Neural progenitor cell (in vitro differentiated cells): ENCODE measurements around the gene NUDT4. TPM values are rescaled to one million over a fixed set of nuclear protein-coding genes. Genes with fewer than 3 reads are reported as not detected.

Source experiments
- DNase-seq: peaks from one replicate; pipeline ENCODE4 v3.0.0-alpha.2; 2016; ENCODE audit warnings: low spot score
- H2AFZ ChIP-seq: fragments of 200-600 bp; sonication (generic); replicated peaks from 2 replicates; pipeline ENCODE4 v1.6.1; 2016; ENCODE audit warnings: antibody characterized with exemption
- H3F3A ChIP-seq: fragments of 200-600 bp; sonication (generic); 2 replicates; pipeline ENCODE4 v1.6.1; 2016; ENCODE audit warnings: antibody characterized with exemption, low read depth
- H3K27ac ChIP-seq: fragments of 200-600 bp; sonication (generic); 2 replicates; pipeline ENCODE4 v1.5.1; 2016; ENCODE audit warnings: mild to moderate bottlenecking
- H3K27me3 ChIP-seq: fragments of 200-600 bp; sonication (generic); 2 replicates; pipeline ENCODE4 v1.6.1; 2016; ENCODE audit warnings: mild to moderate bottlenecking, moderate library complexity
- H3K36me3 ChIP-seq: fragments of 200-600 bp; sonication (generic); 2 replicates; pipeline ENCODE4 v1.5.1; 2016
- H3K4me1 ChIP-seq: fragments of 200-600 bp; sonication (generic); 2 replicates; pipeline ENCODE4 v1.6.1; 2016; ENCODE audit warnings: mixed run types
- H3K4me2 ChIP-seq: fragments of 200-600 bp; sonication (generic); 2 replicates; pipeline ENCODE4 v1.6.1; 2016
- H3K4me3 ChIP-seq: fragments of 200-600 bp; sonication (generic); 2 replicates; pipeline ENCODE4 v1.5.1; 2016
- H3K79me2 ChIP-seq: fragments of 200-600 bp; sonication (generic); 2 replicates; pipeline ENCODE4 v1.6.1; 2016; ENCODE audit warnings: low read depth
- H3K9ac ChIP-seq: fragments of 200-600 bp; sonication (generic); 2 replicates; pipeline ENCODE4 v1.6.1; 2016
- H3K9me3 ChIP-seq: fragments of 200-600 bp; sonication (generic); 2 replicates; pipeline ENCODE4 v1.5.1; 2016; ENCODE audit warnings: low read depth
- H4K20me1 ChIP-seq: fragments of 200-600 bp; sonication (generic); 2 replicates; pipeline ENCODE4 v1.6.1; 2016; ENCODE audit warnings: low read depth
- H3K27ac Mint-ChIP-seq: 3 replicates; pipeline ENCODE4 v1.8.0; 2021; ENCODE audit warnings: mixed read lengths
- H3K27me3 Mint-ChIP-seq: 2 replicates; pipeline ENCODE4 v1.8.0; 2022; ENCODE audit warnings: low read depth, mild to moderate bottlenecking, inconsistent platforms, moderate library complexity, mixed read lengths; ENCODE audit not compliant: insufficient read depth
- H3K36me3 Mint-ChIP-seq: 3 replicates; pipeline ENCODE4 v1.8.0; 2021; ENCODE audit warnings: mixed read lengths
- H3K4me1 Mint-ChIP-seq: 3 replicates; pipeline ENCODE4 v1.8.0; 2021; ENCODE audit warnings: mixed read lengths
- H3K4me3 Mint-ChIP-seq: 3 replicates; pipeline ENCODE4 v1.8.0; 2021; ENCODE audit warnings: mild to moderate bottlenecking, moderate library complexity, mixed read lengths
- H3K9me3 Mint-ChIP-seq: 3 replicates; pipeline ENCODE4 v1.8.0; 2020; ENCODE audit warnings: mixed read lengths
- EZH2 ChIP-seq: fragments of 200-600 bp; sonication (generic); IDR thresholded peaks from 2 replicates; pipeline ENCODE4 v1.6.1; 2017; ENCODE audit warnings: antibody characterized with exemption, mild to moderate bottlenecking, moderate library complexity
- EZH2phosphoT487 ChIP-seq: fragments of 200-600 bp; sonication (generic); IDR thresholded peaks from 2 replicates; pipeline ENCODE4 v1.6.1; 2017; ENCODE audit warnings: antibody characterized with exemption
- total RNA-seq: library from RNA; depleted of rRNA; stranded (reverse); fragments of >200 nt; gene quantifications from 2 replicates; pipeline ENCODE4 v1.2.3, GENCODE V29; 2015; ENCODE audit warnings: low replicate concordance
- TF ChIP-seq, protein P1 (sequence below): fragments of 200-600 bp; sonication (generic); IDR thresholded peaks from 2 replicates; pipeline ENCODE4 v1.5.1; 2017; ENCODE audit warnings: antibody characterized with exemption, mild to moderate bottlenecking

Gene NUDT4
- total RNA-seq, 1 donor from 2014 or later, result 89.8 TPM

DNA sequence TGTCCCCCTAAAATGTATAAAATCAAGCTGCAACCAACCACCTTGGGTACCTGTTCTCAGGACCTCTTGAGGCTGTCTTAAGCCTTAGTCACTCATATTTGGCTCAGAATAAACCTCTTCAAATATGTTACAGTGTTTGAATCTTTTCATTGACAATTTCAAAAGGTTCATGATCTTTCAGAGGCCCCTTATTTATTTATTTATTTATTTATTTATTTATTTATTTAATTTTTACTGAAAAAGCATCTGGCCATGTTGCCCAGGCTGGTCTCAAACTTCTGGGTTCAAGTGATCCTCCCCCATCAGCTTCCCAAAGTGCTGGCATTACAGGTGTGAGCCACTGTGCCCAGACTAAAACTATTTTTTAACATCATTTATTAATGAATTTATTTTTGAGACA is 8.2 kb upstream of the NUDT4 start:
- TF ChIP-seq EZH2, result no peak
- TF ChIP-seq, protein P1, sequence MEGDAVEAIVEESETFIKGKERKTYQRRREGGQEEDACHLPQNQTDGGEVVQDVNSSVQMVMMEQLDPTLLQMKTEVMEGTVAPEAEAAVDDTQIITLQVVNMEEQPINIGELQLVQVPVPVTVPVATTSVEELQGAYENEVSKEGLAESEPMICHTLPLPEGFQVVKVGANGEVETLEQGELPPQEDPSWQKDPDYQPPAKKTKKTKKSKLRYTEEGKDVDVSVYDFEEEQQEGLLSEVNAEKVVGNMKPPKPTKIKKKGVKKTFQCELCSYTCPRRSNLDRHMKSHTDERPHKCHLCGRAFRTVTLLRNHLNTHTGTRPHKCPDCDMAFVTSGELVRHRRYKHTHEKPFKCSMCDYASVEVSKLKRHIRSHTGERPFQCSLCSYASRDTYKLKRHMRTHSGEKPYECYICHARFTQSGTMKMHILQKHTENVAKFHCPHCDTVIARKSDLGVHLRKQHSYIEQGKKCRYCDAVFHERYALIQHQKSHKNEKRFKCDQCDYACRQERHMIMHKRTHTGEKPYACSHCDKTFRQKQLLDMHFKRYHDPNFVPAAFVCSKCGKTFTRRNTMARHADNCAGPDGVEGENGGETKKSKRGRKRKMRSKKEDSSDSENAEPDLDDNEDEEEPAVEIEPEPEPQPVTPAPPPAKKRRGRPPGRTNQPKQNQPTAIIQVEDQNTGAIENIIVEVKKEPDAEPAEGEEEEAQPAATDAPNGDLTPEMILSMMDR, result no peak
- no peak overlapping the region for H3K4me2 ChIP-seq
- peaks cover 14% of the 10 kb centered on the region for H3K4me1 ChIP-seq
- no peaks in the 10 kb centered on the region for H3K27me3 ChIP-seq
- no peak overlapping the region for H2AFZ ChIP-seq
- no peaks in the 10 kb centered on the region for H3K27me3 Mint-ChIP-seq
- no peak overlapping the region for H3K27ac Mint-ChIP-seq
- H3K36me3 ChIP-seq, result no peaks in the 10 kb centered on the region
- no peaks in the 10 kb centered on the region for H3K9me3 Mint-ChIP-seq
- no peak overlapping the region for H3K4me3 Mint-ChIP-seq
- H3K4me1 Mint-ChIP-seq, result peaks cover 12% of the 10 kb centered on the region
- H3K79me2 ChIP-seq, result no peaks in the 10 kb centered on the region
- H3K9me3 ChIP-seq, result no peaks in the 10 kb centered on the region
- H3F3A ChIP-seq, result peaks cover 7% of the 10 kb centered on the region
- H4K20me1 ChIP-seq, result no peaks in the 10 kb centered on the region
- H3K4me3 ChIP-seq, result no peak overlapping the region
- H3K9ac ChIP-seq, result no peak overlapping the region
- H3K36me3 Mint-ChIP-seq, result no peaks in the 10 kb centered on the region
- H3K27ac ChIP-seq, result no peak overlapping the region
- no peak for DNase-seq

DNA sequence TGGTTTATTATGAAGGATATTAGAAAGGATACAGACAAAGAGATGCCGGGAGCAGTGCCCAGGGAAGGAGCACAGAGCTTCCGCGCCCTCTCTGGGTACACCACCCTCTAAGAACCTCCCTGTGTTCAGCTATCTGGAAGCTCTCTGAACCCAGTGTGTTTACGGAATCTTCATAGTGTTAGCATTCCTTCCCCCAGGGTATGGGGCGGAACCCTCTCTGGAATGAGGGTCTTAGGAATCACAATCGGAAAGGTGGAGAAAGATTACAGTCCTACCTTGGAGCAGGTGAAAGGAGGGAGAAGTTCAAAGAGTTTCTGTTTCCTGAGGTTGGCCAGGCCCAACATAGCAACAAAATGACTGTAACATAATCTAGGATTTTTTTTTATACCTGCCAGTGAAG is 6.8 kb upstream of the NUDT4 start:
- Histone ChIP-seq H3K27me3 (no peaks in the 10 kb centered on the region), H2AFZ (no peak overlapping the region), H4K20me1 (no peaks in the 10 kb centered on the region), H3K9ac (no peak overlapping the region), H3K4me3 (no peak overlapping the region), H3K79me2 (no peaks in the 10 kb centered on the region), H3K4me1 (peaks cover 17% of the 10 kb centered on the region), H3F3A (peaks cover 12% of the 10 kb centered on the region), H3K27ac (no peak overlapping the region), H3K9me3 (no peaks in the 10 kb centered on the region), H3K36me3 (no peaks in the 10 kb centered on the region), H3K4me2 (no peak overlapping the region)
- Mint-ChIP-seq H3K36me3 (no peaks in the 10 kb centered on the region), H3K27ac (no peak overlapping the region), H3K4me1 (peaks cover 13% of the 10 kb centered on the region), H3K27me3 (no peaks in the 10 kb centered on the region), H3K4me3 (no peak overlapping the region), H3K9me3 (no peaks in the 10 kb centered on the region)
- no peak for DNase-seq
- no peak for TF ChIP-seq EZH2
- TF ChIP-seq, protein P1, result no peak
- no peak for TF ChIP-seq EZH2phosphoT487

DNA sequence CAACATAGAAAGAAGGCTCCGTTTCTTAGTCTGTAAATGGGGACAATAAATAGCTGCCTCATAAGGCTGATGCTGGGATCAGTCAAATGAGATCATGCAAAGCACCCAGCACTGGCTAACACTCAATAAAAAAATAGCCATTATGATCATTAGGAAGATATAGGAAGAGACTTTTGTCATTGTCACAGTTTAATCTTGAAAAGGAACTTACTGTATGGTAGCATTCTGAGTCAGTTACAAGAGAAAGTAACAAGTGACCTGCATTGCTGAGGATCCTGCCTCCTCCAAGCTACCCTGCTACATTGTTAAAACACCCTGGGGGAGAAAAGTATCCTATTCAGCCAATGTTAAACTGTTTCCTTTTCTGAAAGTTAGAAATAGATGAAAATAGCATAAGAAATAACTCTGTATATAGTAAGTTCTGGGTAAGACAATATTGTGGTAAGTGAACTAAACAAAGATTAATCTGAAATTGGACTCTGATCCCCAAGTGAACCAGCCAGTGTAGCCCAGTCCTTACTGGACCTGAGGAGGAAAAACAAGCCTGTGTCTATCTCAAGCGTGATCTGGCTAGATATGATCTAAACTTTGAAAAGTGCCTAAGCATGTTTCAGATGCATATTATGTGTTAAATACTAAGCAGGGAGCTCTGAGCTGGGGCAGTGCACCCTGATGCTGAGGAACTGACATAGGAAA is 3.6 kb upstream of the NUDT4 start:
- H3K9me3 ChIP-seq, result no peaks in the 10 kb centered on the region
- no peak overlapping the region for H3K27ac ChIP-seq
- H3F3A ChIP-seq, result peaks cover 26% of the 10 kb centered on the region
- H3K4me3 Mint-ChIP-seq, result no peak overlapping the region
- H3K4me2 ChIP-seq, result peak overlapping the region; percentile 52
- peaks cover 4% of the 10 kb centered on the region for H4K20me1 ChIP-seq
- no peak for TF ChIP-seq EZH2
- no peak for TF ChIP-seq EZH2phosphoT487
- TF ChIP-seq, protein P1, result no peak
- peak; percentile 21 for DNase-seq
- peaks cover 2% of the 10 kb centered on the region for H3K27me3 Mint-ChIP-seq
- H3K36me3 ChIP-seq, result no peaks in the 10 kb centered on the region
- H3K36me3 Mint-ChIP-seq, result no peaks in the 10 kb centered on the region
- H3K4me3 ChIP-seq, result no peak overlapping the region
- no peaks in the 10 kb centered on the region for H3K27me3 ChIP-seq
- H3K4me1 ChIP-seq, result peaks cover 33% of the 10 kb centered on the region
- H2AFZ ChIP-seq, result no peak overlapping the region
- peaks cover 27% of the 10 kb centered on the region for H3K4me1 Mint-ChIP-seq
- H3K9ac ChIP-seq, result no peak overlapping the region
- peak overlapping the region; percentile 54 for H3K27ac Mint-ChIP-seq
- peaks cover 2% of the 10 kb centered on the region for H3K9me3 Mint-ChIP-seq
- H3K79me2 ChIP-seq, result peaks cover 9% of the 10 kb centered on the region
